ENCODE data around the gene MAU2.

MAU2 gene

GRCh38 chr19:19305066-19305465 lies 15.6 kb upstream of the MAU2 start:
- Histone ChIP-seq H3K9me2 (replicated peaks; ENCODE audit: low read depth, low read length) (no peaks in the 10 kb centered on the region), H3K9me3 (ENCODE audit: insufficient read depth, low read depth, low read length) (no peaks in the 10 kb centered on the region), H3K4me3 (ENCODE audit: low read length, poor library complexity, severe bottlenecking) (no peak overlapping the region), H3K9ac (ENCODE audit: low read depth, low read length, poor library complexity, severe bottlenecking) (no peak overlapping the region), H3K27me3 (ENCODE audit: insufficient read depth, low read length, poor library complexity, severe bottlenecking) (no peaks in the 10 kb centered on the region), H3K79me2 (ENCODE audit: insufficient read depth, low read length) (no peaks in the 10 kb centered on the region), H3K4me2 (ENCODE audit: low read depth, low read length, poor library complexity, severe bottlenecking) (no peak overlapping the region), H3K36me3 (ENCODE audit: insufficient read depth, low read length) (peaks cover 68% of the 10 kb centered on the region; the same call in 1 of the 2 replicates), H3F3A (ENCODE audit: low read depth) (no peaks in the 10 kb centered on the region), H3K4me1 (ENCODE audit: insufficient read depth, low read length, poor library complexity, severe bottlenecking) (no peaks in the 10 kb centered on the region), H2AFZ (ENCODE audit: low read length) (no peak overlapping the region), H4K20me1 (ENCODE audit: insufficient read depth, low read length, poor library complexity, severe bottlenecking) (no peaks in the 10 kb centered on the region)
- TF ChIP-seq EZH2phosphoT487 (IDR thresholded peaks at IDR 0.05; ENCODE audit: borderline replicate concordance) = no peak
- TF ChIP-seq CTCF (conservative IDR thresholded peaks at IDR 0.05; ENCODE audit: low read length) = no peak

- H3K9me2 ChIP-seq (replicated peaks; ENCODE audit: low read depth, low read length) = no peaks in the 10 kb centered on the region
- H4K20me1 ChIP-seq (ENCODE audit: insufficient read depth, low read length, poor library complexity, severe bottlenecking) = no peaks in the 10 kb centered on the region
- H2AFZ ChIP-seq (ENCODE audit: low read length) = no peak overlapping the region
- H3K4me2 ChIP-seq (ENCODE audit: low read depth, low read length, poor library complexity, severe bottlenecking) = no peak overlapping the region
- peaks cover 69% of the 10 kb centered on the region; the same call in 1 of the 2 replicates for H3K36me3 ChIP-seq (ENCODE audit: insufficient read depth, low read length)
- no peaks in the 10 kb centered on the region for H3F3A ChIP-seq (ENCODE audit: low read depth)
- H3K79me2 ChIP-seq (ENCODE audit: insufficient read depth, low read length) = no peaks in the 10 kb centered on the region
- H3K9me3 ChIP-seq (ENCODE audit: insufficient read depth, low read depth, low read length) = no peaks in the 10 kb centered on the region
- no peaks in the 10 kb centered on the region for H3K4me1 ChIP-seq (ENCODE audit: insufficient read depth, low read length, poor library complexity, severe bottlenecking)
- H3K4me3 ChIP-seq (ENCODE audit: low read length, poor library complexity, severe bottlenecking) = no peak overlapping the region
- no peak overlapping the region for H3K9ac ChIP-seq (ENCODE audit: low read depth, low read length, poor library complexity, severe bottlenecking)
- TF ChIP-seq CTCF (conservative IDR thresholded peaks at IDR 0.05; ENCODE audit: low read length) = no peak
- no peak for TF ChIP-seq EZH2phosphoT487 (IDR thresholded peaks at IDR 0.05; ENCODE audit: borderline replicate concordance)
- no peaks in the 10 kb centered on the region for H3K27me3 ChIP-seq (ENCODE audit: insufficient read depth, low read length, poor library complexity, severe bottlenecking)
These were observed 14.9 kb upstream of the MAU2 start for GRCh38 chr19:19305696-19306095.

DNA sequence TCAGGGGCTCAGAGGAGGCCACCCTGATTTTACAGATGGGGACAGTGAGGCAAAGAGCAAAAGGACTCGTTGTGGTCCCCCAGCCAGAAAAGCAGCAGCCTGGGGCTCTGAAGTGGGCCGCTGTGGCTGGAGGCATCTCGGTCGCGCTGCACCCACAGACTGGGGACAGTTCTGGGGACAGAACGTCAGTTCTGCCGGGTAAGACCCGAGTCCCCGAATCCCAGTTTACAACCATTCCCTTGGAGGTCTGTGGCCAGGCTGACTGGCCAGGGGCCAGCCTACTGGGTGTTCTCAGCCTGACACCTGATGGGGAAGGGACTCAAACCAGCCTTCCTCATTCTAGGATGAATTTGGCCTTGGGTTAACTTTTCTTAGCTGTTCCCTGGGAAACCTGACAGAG lies 14.4 kb upstream of the MAU2 start:
- Histone ChIP-seq H3K9me2 (replicated peaks; ENCODE audit: low read depth, low read length) (no peaks in the 10 kb centered on the region), H4K20me1 (ENCODE audit: insufficient read depth, low read length, poor library complexity, severe bottlenecking) (no peaks in the 10 kb centered on the region), H3K79me2 (ENCODE audit: insufficient read depth, low read length) (no peaks in the 10 kb centered on the region), H3K36me3 (ENCODE audit: insufficient read depth, low read length) (peaks cover 65% of the 10 kb centered on the region; the same call in 1 of the 2 replicates), H3F3A (ENCODE audit: low read depth) (no peaks in the 10 kb centered on the region), H3K4me1 (ENCODE audit: insufficient read depth, low read length, poor library complexity, severe bottlenecking) (no peaks in the 10 kb centered on the region), H3K9me3 (ENCODE audit: insufficient read depth, low read depth, low read length) (no peaks in the 10 kb centered on the region), H3K9ac (ENCODE audit: low read depth, low read length, poor library complexity, severe bottlenecking) (no peak overlapping the region), H2AFZ (ENCODE audit: low read length) (no peak overlapping the region), H3K4me3 (ENCODE audit: low read length, poor library complexity, severe bottlenecking) (no peak overlapping the region), H3K4me2 (ENCODE audit: low read depth, low read length, poor library complexity, severe bottlenecking) (no peak overlapping the region), H3K27me3 (ENCODE audit: insufficient read depth, low read length, poor library complexity, severe bottlenecking) (no peaks in the 10 kb centered on the region)
- TF ChIP-seq CTCF (conservative IDR thresholded peaks at IDR 0.05; ENCODE audit: low read length) (no peak), EZH2phosphoT487 (IDR thresholded peaks at IDR 0.05; ENCODE audit: borderline replicate concordance) (no peak)

Data from Loucy (cell line).